GM23248 (cell line): Measurements from ENCODE around the gene MPST. TPM values are rescaled to one million over a fixed set of nuclear protein-coding genes. Genes with fewer than 3 reads are reported as not detected.
A peak's percentile ranks its signal among the peaks of the same experiment; 100 is the strongest.

Experiments used
- DNase-seq: peaks from one replicate; pipeline ENCODE4 v3.0.0-alpha.2; 2015
- H2AFZ ChIP-seq: fragments of 200-600 bp; sonication (generic); 2 replicates; pipeline ENCODE4 v1.6.1; 2016; ENCODE audit warnings: antibody characterized with exemption
- H3F3A ChIP-seq: fragments of 200-600 bp; sonication (generic); 2 replicates; pipeline ENCODE4 v1.6.1; 2016; ENCODE audit warnings: mild to moderate bottlenecking, antibody characterized with exemption, mixed run types; ENCODE audit not compliant: insufficient read depth
- H3K27ac ChIP-seq: fragments of 200-600 bp; sonication (generic); 2 replicates; pipeline ENCODE4 v1.5.1; 2016; ENCODE audit warnings: mild to moderate bottlenecking
- H3K27me3 ChIP-seq: fragments of 200-600 bp; sonication (generic); replicated peaks from 2 replicates; pipeline ENCODE4 v1.6.1; 2016; ENCODE audit warnings: mild to moderate bottlenecking; ENCODE audit not compliant: insufficient read depth
- H3K36me3 ChIP-seq: fragments of 200-600 bp; sonication (generic); 2 replicates; pipeline ENCODE4 v1.6.1; 2016; ENCODE audit warnings: low read depth, mild to moderate bottlenecking
- H3K4me1 ChIP-seq: fragments of 200-600 bp; sonication (generic); 2 replicates; pipeline ENCODE4 v1.6.1; 2016; ENCODE audit warnings: mild to moderate bottlenecking; ENCODE audit not compliant: insufficient read depth
- H3K4me2 ChIP-seq: fragments of 200-600 bp; sonication (generic); one replicate; pipeline ENCODE4 v1.6.1; 2016; ENCODE audit warnings: mild to moderate bottlenecking; ENCODE audit not compliant: unreplicated experiment
- H3K4me3 ChIP-seq: fragments of 200-600 bp; sonication (generic); 2 replicates; pipeline ENCODE4 v1.5.1; 2016; ENCODE audit warnings: mild to moderate bottlenecking
- H3K79me2 ChIP-seq: fragments of 200-600 bp; sonication (generic); 2 replicates; pipeline ENCODE4 v1.6.1; 2016; ENCODE audit warnings: mild to moderate bottlenecking; ENCODE audit not compliant: insufficient read depth
- H3K9ac ChIP-seq: fragments of 200-600 bp; sonication (generic); 2 replicates; pipeline ENCODE4 v1.6.1; 2016; ENCODE audit warnings: mild to moderate bottlenecking
- H3K9me2 ChIP-seq: fragments of 200-600 bp; sonication (generic); 2 replicates; pipeline ENCODE4 v1.6.1; 2016; ENCODE audit warnings: mixed run types, mild to moderate bottlenecking, moderate library complexity; ENCODE audit not compliant: insufficient read depth
- H3K9me3 ChIP-seq: fragments of 200-600 bp; sonication (generic); one replicate; pipeline ENCODE4 v1.6.1; 2017; ENCODE audit warnings: low read depth
- H4K20me1 ChIP-seq: fragments of 200-600 bp; sonication (generic); 2 replicates; pipeline ENCODE4 v1.6.0; 2016; ENCODE audit not compliant: insufficient read depth
- EZH2 ChIP-seq: fragments of 200-600 bp; sonication (generic); IDR thresholded peaks from 2 replicates; pipeline ENCODE4 v1.6.1; 2018; ENCODE audit warnings: antibody characterized with exemption, mild to moderate bottlenecking; ENCODE audit not compliant: insufficient read depth, poor library complexity, severe bottlenecking
- EZH2phosphoT487 ChIP-seq: fragments of 200-600 bp; sonication (generic); IDR thresholded peaks from 2 replicates; pipeline ENCODE4 v1.6.1; 2018; ENCODE audit warnings: antibody characterized with exemption, moderate library complexity, mild to moderate bottlenecking, low read depth; ENCODE audit not compliant: insufficient read depth
- WGBS, 2 experiments: methylation state at CpG; one replicate each; pipeline ENCODE4 v1.1.6; 2015 to 2017; ENCODE audit warnings: low lambda C conversion rate in 2 of 2, low coverage in 1 of 2; ENCODE audit errors: missing lambda C conversion rate in 2 of 2; 5-methylcytosine and 5-hydroxymethylcytosine counted together
- in situ Hi-C: fragments of 300-500 bp; cut with MboI; formaldehyde crosslinking; loops from 2 replicates; pipeline ENCODE4 v1.15.0; 2020
- polyA plus RNA-seq: library from polyadenylated mRNA; unstranded; fragments of >200 nt; fragmentation: Nextera tagmentation; extraction: Ambion mirVana; gene quantifications from 2 replicates; pipeline ENCODE4 v1.2.1, GENCODE V29; 2016
- total RNA-seq: library from RNA; depleted of rRNA; stranded (reverse); fragments of >200 nt; shearing (Covaris generic); gene quantifications from 2 replicates; pipeline ENCODE4 v1.2.3, GENCODE V29; 2014; rRNA removed

The MPST gene
- 68.2 and 72.0 TPM in 2 replicates for total RNA-seq
- polyA plus RNA-seq: 48.5 and 50.1 TPM in 2 replicates

GRCh38 chr22:37019309-37020191, at the start of gene MPST, which contains the start of gene TST:
Gene MPST, plus strand, starts transcription at chr22:37019742. Its CDS starts 95 bp downstream, at chr22:37019837.
Gene TST, minus strand, starts transcription at chr22:37019447. Its CDS starts 715 bp downstream, at chr22:37018732.
- H3K4me2 ChIP-seq: peak within 1 kb of the TSS; percentile 87
- 0 out of 2 replicates have a peak, but pooled peaks cover 5% of the 10 kb centered on the region for H3K4me1 ChIP-seq
- peak; percentile 80 for DNase-seq
- peaks cover 15% of the 10 kb centered on the region for H3K79me2 ChIP-seq
- no peaks in the 10 kb centered on the region for H3F3A ChIP-seq
- in situ Hi-C loops: no loop called here
- peak within 1 kb of the TSS; percentile 55 for H3K27ac ChIP-seq
- H3K36me3 ChIP-seq: no peaks in the 10 kb centered on the region
- peak within 1 kb of the TSS; percentile 92 for H2AFZ ChIP-seq
- H3K9ac ChIP-seq: peak within 1 kb of the TSS; percentile 86
- H3K9me3 ChIP-seq: no peaks in the 10 kb centered on the region
- H3K27me3 ChIP-seq: no peaks in the 10 kb centered on the region
- no peaks in the 10 kb centered on the region; the same call in 1 of the 2 replicates for H4K20me1 ChIP-seq
- peak within 1 kb of the TSS; percentile 96 for H3K4me3 ChIP-seq
- no peaks in the 10 kb centered on the region for H3K9me2 ChIP-seq
- 1 to 3% methylated on average over 37 to 45 of the region's 107 CpGs for WGBS, 2 experiments
- TF ChIP-seq EZH2 (no peak), EZH2phosphoT487 (no peak)

GRCh38 chr22:36971341-36972125, 48.0 kb upstream of the MPST start:
- WGBS, 2 experiments: 52% methylated on average over 19 of the region's 19 CpGs

DNA sequence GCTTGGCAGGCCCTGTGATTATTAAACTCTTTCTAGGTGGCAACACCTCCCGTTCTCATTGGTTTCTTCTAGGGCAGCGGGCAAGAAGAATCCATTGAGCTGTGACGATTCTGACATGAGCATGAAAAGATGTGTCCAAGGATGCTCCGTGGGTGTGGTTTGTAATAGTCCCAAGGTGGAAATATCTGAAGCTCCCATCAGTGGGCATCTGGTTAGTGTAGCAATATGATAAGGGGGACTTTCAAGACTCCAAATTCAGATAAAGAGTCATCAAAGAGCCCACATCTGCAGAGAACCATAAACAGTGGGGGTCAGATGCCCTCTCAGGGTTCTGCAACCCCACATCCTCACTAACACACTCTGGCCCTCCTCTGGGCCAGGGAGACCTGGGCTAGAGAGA, 42.9 kb upstream of the MPST start:
- H3K4me3 ChIP-seq: no peak overlapping the region
- 72 to 81% methylated on average over 4 of the region's 4 CpGs for WGBS, 2 experiments
- no peaks in the 10 kb centered on the region for H3K9me2 ChIP-seq
- H3K27me3 ChIP-seq: no peaks in the 10 kb centered on the region; the same call in none of the 2 replicates
- no peak overlapping the region for H3K27ac ChIP-seq
- no peaks in the 10 kb centered on the region for H3K9me3 ChIP-seq
- no peaks in the 10 kb centered on the region for H3K79me2 ChIP-seq
- H3F3A ChIP-seq: no peaks in the 10 kb centered on the region
- in situ Hi-C loops: loop anchor here (10.0 kb wide), 1 partner anchor 112 kb away; the partner anchor contains the start of gene NCF4
- H4K20me1 ChIP-seq: no peaks in the 10 kb centered on the region
- H2AFZ ChIP-seq: no peak overlapping the region
- TF ChIP-seq EZH2 (no peak), EZH2phosphoT487 (no peak)
- H3K36me3 ChIP-seq: no peaks in the 10 kb centered on the region
- H3K4me1 ChIP-seq: 0 out of 2 replicates have a peak, but pooled peaks cover 4% of the 10 kb centered on the region
- no peak overlapping the region for H3K4me2 ChIP-seq
- no peak overlapping the region for H3K9ac ChIP-seq
- DNase-seq: no peak

More at GRCh38 chr22:36971341-36972125, 48.0 kb upstream of the MPST start:
- Histone ChIP-seq H3K36me3 (no peaks in the 10 kb centered on the region), H3K4me2 (no peak overlapping the region), H3K4me3 (no peak overlapping the region), H3F3A (no peaks in the 10 kb centered on the region), H3K9me3 (no peaks in the 10 kb centered on the region), H3K4me1 (no peaks in the 10 kb centered on the region), H4K20me1 (no peaks in the 10 kb centered on the region), H3K27me3 (peaks cover 12% of the 10 kb centered on the region), H3K9ac (no peak overlapping the region), H3K9me2 (no peaks in the 10 kb centered on the region), H3K79me2 (no peaks in the 10 kb centered on the region), H2AFZ (no peak overlapping the region), H3K27ac (no peak overlapping the region)
- no peak for DNase-seq
- in situ Hi-C loops: loop anchor here (10.0 kb wide), 1 partner anchor 107 kb away; the partner anchor contains the start of gene NCF4
- TF ChIP-seq EZH2: no peak
- TF ChIP-seq EZH2phosphoT487: no peak

GRCh38 chr22:36977401-36977861, 42.1 kb upstream of the MPST start:
- H3K27ac ChIP-seq: no peak overlapping the region
- H3F3A ChIP-seq: no peaks in the 10 kb centered on the region
- DNase-seq: peak; percentile 65
- H3K9ac ChIP-seq: peak overlapping the region; percentile 50
- H3K4me3 ChIP-seq: peak overlapping the region; percentile 73
- H3K4me1 ChIP-seq: 0 out of 2 replicates have a peak, but pooled peaks cover 4% of the 10 kb centered on the region
- peak overlapping the region; percentile 90 for H2AFZ ChIP-seq
- no peaks in the 10 kb centered on the region for H3K36me3 ChIP-seq
- H3K27me3 ChIP-seq: peaks cover 2% of the 10 kb centered on the region
- no peaks in the 10 kb centered on the region for H3K9me2 ChIP-seq
- WGBS, 2 experiments: 22% methylated on average over 13 of the region's 13 CpGs
- in situ Hi-C loops: loop anchor here (10.0 kb wide), 1 partner anchor 113 kb away; the partner anchor contains the start of gene NCF4
- TF ChIP-seq EZH2phosphoT487: no peak
- H3K9me3 ChIP-seq: no peaks in the 10 kb centered on the region
- H3K4me2 ChIP-seq: peak overlapping the region; percentile 88
- H4K20me1 ChIP-seq: no peaks in the 10 kb centered on the region
- no peaks in the 10 kb centered on the region for H3K79me2 ChIP-seq
